ENCODE measurements around the gene TNS4.

The TNS4 gene

DNA sequence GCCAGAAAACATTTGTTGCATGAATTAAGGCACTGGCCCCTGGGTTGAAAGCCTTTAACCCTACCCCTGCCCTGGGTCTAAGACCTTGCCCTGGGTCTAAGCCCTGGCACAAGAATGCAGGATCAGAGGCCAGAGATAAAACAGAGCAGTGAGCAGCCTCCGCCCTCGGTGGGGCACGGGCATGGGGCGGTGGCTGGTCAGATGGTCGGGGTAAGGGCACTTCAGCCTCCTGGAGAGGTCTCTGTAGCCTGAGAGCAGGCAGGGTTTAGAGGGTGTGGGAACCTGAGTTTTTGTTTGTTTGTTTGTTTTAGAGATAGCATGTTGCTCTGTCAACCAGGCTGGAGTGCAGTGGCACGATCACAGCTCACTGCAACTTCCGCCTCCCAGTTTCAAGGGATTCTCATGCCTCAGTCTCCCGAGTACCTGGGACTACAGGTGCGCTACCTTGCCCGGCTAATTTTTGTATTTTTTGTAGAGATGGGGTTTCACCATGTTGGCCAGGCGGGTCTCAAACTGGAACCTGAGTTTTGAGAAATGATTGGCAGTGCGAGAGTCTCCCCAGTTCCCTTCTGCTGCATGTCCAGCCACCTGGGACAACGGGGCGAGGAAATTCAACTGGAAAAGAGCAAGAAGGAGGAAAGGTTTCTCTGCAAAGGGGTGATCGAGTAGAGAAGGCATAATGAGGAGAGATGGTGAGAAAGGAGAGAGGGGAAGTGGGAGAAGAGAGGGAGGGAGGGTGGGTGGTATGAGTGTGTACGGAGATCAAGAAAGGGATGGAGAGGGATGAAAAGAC lies 27.7 kb downstream of the TNS4 start:
- Mint-ChIP-seq H3K9me3 (peaks cover 8% of the 10 kb centered on the region), H3K36me3 (ENCODE audit: low read depth) (no peaks in the 10 kb centered on the region), H3K4me1 (peaks cover 48% of the 10 kb centered on the region), H3K4me3 (no peak overlapping the region), H3K27ac (peak overlapping the region; percentile 92 to 93 (median 92)), H3K27me3 (ENCODE audit: low read depth) (peaks cover 10% of the 10 kb centered on the region)
- TF ChIP-seq, protein P1, sequence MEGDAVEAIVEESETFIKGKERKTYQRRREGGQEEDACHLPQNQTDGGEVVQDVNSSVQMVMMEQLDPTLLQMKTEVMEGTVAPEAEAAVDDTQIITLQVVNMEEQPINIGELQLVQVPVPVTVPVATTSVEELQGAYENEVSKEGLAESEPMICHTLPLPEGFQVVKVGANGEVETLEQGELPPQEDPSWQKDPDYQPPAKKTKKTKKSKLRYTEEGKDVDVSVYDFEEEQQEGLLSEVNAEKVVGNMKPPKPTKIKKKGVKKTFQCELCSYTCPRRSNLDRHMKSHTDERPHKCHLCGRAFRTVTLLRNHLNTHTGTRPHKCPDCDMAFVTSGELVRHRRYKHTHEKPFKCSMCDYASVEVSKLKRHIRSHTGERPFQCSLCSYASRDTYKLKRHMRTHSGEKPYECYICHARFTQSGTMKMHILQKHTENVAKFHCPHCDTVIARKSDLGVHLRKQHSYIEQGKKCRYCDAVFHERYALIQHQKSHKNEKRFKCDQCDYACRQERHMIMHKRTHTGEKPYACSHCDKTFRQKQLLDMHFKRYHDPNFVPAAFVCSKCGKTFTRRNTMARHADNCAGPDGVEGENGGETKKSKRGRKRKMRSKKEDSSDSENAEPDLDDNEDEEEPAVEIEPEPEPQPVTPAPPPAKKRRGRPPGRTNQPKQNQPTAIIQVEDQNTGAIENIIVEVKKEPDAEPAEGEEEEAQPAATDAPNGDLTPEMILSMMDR (IDR thresholded peaks at IDR 0.05; ENCODE audit: unreplicated experiment in 3 of 3) = no peak

DNA sequence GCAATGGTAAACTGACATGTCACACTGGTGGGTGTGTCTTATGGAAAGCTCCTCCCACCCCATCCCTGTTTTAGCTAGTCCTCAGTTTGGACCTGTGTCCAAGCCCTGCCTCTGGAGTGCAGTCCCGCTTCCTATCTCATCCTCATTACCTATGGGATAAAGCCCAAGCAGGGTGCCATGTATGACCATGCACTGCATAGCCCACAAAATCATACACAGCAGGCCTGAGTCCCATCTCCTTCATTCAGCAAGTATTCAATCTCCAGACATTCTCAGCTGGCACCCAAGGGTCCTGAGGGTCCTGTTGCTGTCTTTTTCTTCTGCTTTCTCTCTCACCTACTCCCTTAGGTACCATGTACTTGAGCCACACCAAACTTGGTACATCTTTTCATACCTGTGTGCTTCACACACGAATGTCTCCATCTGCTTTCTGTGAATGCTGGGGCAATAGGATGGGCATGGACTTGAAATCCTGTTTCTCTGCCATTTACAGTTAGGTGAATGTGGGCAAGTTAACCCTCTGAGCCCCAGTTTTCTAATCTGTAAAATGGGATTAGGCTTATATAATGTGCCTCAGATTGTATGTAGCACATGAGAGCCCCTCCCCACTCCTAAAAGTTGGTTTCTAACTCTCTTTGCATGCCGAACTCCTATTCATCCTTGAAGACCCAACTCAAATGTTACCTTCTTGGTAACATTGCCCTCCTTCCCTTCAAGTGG lies 28.5 kb downstream of the TNS4 start:
- Mint-ChIP-seq H3K27ac (peak overlapping the region in 2 of 3 experiments; percentile 54 to 92), H3K9me3 (peaks cover 8% of the 10 kb centered on the region), H3K27me3 (ENCODE audit: low read depth) (peaks cover 9% of the 10 kb centered on the region), H3K36me3 (ENCODE audit: low read depth) (no peaks in the 10 kb centered on the region), H3K4me1 (peaks cover 48% of the 10 kb centered on the region), H3K4me3 (no peak overlapping the region)
- TF ChIP-seq, protein P1 (IDR thresholded peaks at IDR 0.05; ENCODE audit: unreplicated experiment in 3 of 3) = no peak

DNA sequence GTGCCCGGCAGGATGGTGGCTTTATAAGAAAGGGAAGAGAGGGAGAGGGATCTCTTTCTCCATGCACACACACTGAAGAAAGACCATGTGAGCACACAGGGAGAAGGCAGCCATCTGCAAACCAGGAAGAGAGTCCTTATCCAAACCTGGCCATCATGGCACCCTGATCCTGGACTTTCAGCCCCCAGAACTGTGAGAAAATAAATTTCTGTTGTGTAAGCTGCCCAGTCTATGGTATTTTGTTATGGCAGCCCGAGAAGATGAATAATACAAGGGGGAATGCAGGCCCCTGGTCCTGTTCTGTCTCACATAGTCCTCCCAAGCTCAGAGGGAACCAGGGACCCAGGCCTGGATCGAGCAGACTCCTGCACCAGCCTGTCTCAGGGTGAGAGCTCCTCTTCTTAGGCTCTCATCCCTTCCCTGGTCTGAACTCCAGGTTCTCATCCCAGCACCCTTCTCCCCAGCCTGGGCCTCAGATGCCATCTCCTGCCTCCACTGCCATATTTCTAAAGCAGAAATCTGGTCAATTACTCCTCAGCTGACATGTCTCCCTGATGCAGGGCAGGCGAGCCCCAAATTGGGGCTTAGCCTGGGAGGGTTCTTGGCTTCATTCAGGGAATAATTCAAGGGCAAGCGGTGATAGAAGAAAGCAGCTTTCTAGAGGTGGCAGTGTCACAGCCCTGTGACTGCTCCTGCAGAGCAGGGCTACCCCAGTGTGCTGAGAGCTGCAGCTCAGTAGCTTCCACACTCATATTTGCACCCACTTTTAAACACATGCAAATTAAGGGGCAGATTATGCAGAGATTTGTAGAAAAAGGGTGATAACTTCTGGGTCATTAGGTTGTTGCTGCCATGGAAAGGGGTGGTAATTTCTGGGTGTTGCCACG lies 29.3 kb downstream of the TNS4 start:
- peaks cover 9% of the 10 kb centered on the region for H3K27me3 Mint-ChIP-seq (ENCODE audit: low read depth)

DNA sequence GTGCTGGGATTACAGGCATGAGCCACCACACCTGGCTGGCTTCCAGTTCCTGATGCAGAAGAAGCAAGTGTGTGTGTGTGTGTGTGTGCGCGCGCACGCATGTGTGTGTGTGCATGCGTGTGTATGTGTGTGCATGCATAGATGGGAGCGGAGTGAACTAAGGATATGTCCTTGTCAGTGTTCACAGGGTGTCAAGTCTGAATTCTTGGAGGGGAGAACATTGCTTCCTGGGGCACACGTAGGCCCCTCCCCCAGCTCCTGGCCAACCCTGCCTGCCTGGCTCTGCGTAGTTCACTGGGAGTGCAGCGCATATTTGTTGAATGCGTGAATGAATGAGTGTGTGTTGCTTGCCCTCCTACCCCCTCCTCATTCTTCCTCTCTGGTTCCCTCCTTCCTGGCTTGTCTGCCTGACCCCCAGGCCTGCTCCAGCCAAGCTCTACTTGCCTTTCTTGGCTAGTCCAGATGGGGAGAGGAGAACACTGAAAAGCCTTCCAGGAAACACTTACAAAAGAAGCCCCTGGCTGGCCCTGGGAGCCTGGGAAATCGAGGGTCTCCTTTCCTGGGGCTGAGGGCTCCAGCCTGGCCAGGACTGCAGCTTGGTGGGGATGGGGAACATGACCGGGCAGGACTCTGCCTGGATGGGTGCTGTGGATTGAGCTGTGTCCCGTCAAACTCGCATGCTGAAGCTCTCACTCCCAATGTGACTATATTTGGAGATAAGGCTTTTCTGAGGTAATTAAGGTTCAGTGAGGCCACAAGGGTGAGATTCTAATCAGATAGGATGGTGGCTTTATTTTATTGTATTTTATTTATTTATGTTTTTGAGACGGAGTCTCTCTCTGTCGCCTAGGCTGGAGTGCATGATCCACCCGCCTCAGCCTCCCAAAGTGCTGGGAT lies 30.2 kb downstream of the TNS4 start:
- H3K4me1 Mint-ChIP-seq = peaks cover 45% of the 10 kb centered on the region
- no peak overlapping the region for H3K4me3 Mint-ChIP-seq
- H3K27ac Mint-ChIP-seq = peak overlapping the region; percentile 77 to 92 (median 81)
- peaks cover 8% of the 10 kb centered on the region for H3K9me3 Mint-ChIP-seq
- H3K27me3 Mint-ChIP-seq (ENCODE audit: low read depth) = peaks cover 9% of the 10 kb centered on the region
- no peaks in the 10 kb centered on the region for H3K36me3 Mint-ChIP-seq (ENCODE audit: low read depth)
- TF ChIP-seq, protein P1 (IDR thresholded peaks at IDR 0.05; ENCODE audit: unreplicated experiment in 3 of 3) = no peak

More for the DNA sequence above, 29.3 kb downstream of the TNS4 start:
- Mint-ChIP-seq H3K27ac (peak overlapping the region; percentile 77 to 92 (median 81)), H3K36me3 (ENCODE audit: low read depth) (no peaks in the 10 kb centered on the region), H3K4me3 (no peak overlapping the region), H3K4me1 (peaks cover 48% of the 10 kb centered on the region), H3K9me3 (peaks cover 8% of the 10 kb centered on the region)
- TF ChIP-seq, protein P1 (IDR thresholded peaks at IDR 0.05; ENCODE audit: unreplicated experiment in 3 of 3) = no peak

All from nephron (organoid).